Measurements from ENCODE around the gene ZFYVE1.
"Not testable (repeated sequence)": the region's sequence is repeated elsewhere in the genome, so short reads cannot be mapped to it uniquely, and the experiment has no call there.

The ZFYVE1 gene

GRCh38 chr14:73026845-73027542 lies at the start of gene ZFYVE1:
Gene ZFYVE1 (minus strand): TSS chr14:73027106. CDS start chr14:73024508, 2,598 bp downstream.
- Mint-ChIP-seq H3K36me3 (peaks cover 12% of the 10 kb centered on the region), H3K27ac (peak within 1 kb of the TSS; percentile 86), H3K4me3 (peak within 1 kb of the TSS; percentile 92), H3K4me1 (peaks cover 46% of the 10 kb centered on the region), H3K27me3 (no peaks in the 10 kb centered on the region), H3K9me3 (no peaks in the 10 kb centered on the region)

- no peaks in the 10 kb centered on the region for H3K9me3 Mint-ChIP-seq
- peaks cover 8% of the 10 kb centered on the region for H3K36me3 Mint-ChIP-seq
- no peak overlapping the region for H3K27ac Mint-ChIP-seq
- no peaks in the 10 kb centered on the region for H3K27me3 Mint-ChIP-seq
- peaks cover 50% of the 10 kb centered on the region for H3K4me1 Mint-ChIP-seq
- H3K4me3 Mint-ChIP-seq = no peak overlapping the region
Measured at GRCh38 chr14:73069585-73069984, 42.7 kb upstream of the ZFYVE1 start.

GRCh38 chr14:73058922-73059673 lies 32.2 kb upstream of the ZFYVE1 start:
- peaks cover 15% of the 10 kb centered on the region for H3K36me3 Mint-ChIP-seq
- H3K4me1 Mint-ChIP-seq = peaks cover 47% of the 10 kb centered on the region
- no peak overlapping the region for H3K4me3 Mint-ChIP-seq
- H3K9me3 Mint-ChIP-seq = no peaks in the 10 kb centered on the region
- H3K27ac Mint-ChIP-seq = no peak overlapping the region
- no peaks in the 10 kb centered on the region for H3K27me3 Mint-ChIP-seq

GRCh38 chr14:73058224-73058921 lies 31.5 kb upstream of the ZFYVE1 start, which contains the start of gene RBM25:
Gene RBM25 (plus strand): TSS chr14:73058534. CDS start chr14:73071642, 13,108 bp downstream.
- Mint-ChIP-seq H3K4me1 (peaks cover 39% of the 10 kb centered on the region), H3K4me3 (no peak within 1 kb of the TSS), H3K9me3 (no peaks in the 10 kb centered on the region), H3K27me3 (no peaks in the 10 kb centered on the region), H3K27ac (no peak within 1 kb of the TSS), H3K36me3 (peaks cover 10% of the 10 kb centered on the region)

- H3K4me3 Mint-ChIP-seq = no peak overlapping the region
- H3K9me3 Mint-ChIP-seq = no peaks in the 10 kb centered on the region
- peaks cover 35% of the 10 kb centered on the region for H3K4me1 Mint-ChIP-seq
- peaks cover 10% of the 10 kb centered on the region for H3K36me3 Mint-ChIP-seq
- no peaks in the 10 kb centered on the region for H3K27me3 Mint-ChIP-seq
- no peak overlapping the region for H3K27ac Mint-ChIP-seq
Measured at GRCh38 chr14:73057944-73058223, 31.0 kb upstream of the ZFYVE1 start.

GRCh38 chr14:73055251-73055650 lies 28.3 kb upstream of the ZFYVE1 start:
- H3K4me3 Mint-ChIP-seq = no peak overlapping the region
- H3K27ac Mint-ChIP-seq = no peak overlapping the region
- peaks cover 9% of the 10 kb centered on the region for H3K4me1 Mint-ChIP-seq
- H3K9me3 Mint-ChIP-seq = no peaks in the 10 kb centered on the region
- no peaks in the 10 kb centered on the region for H3K27me3 Mint-ChIP-seq
- H3K36me3 Mint-ChIP-seq = peaks cover 4% of the 10 kb centered on the region

GRCh38 chr14:73049428-73049827 lies 22.5 kb upstream of the ZFYVE1 start:
- Mint-ChIP-seq H3K9me3 (no peaks in the 10 kb centered on the region), H3K27me3 (no peaks in the 10 kb centered on the region), H3K4me3 (no peak overlapping the region), H3K36me3 (no peaks in the 10 kb centered on the region), H3K4me1 (no peaks in the 10 kb centered on the region), H3K27ac (no peak overlapping the region)

- H3K4me1 Mint-ChIP-seq = no peaks in the 10 kb centered on the region
- no peaks in the 10 kb centered on the region for H3K36me3 Mint-ChIP-seq
- H3K4me3 Mint-ChIP-seq = no peak overlapping the region
- H3K27ac Mint-ChIP-seq = no peak overlapping the region
- H3K9me3 Mint-ChIP-seq = no peaks in the 10 kb centered on the region
- H3K27me3 Mint-ChIP-seq = no peaks in the 10 kb centered on the region
Measured at GRCh38 chr14:73047808-73048207, 20.9 kb upstream of the ZFYVE1 start.

GRCh38 chr14:73036706-73037450 lies 10.0 kb upstream of the ZFYVE1 start:
- not testable (repeated sequence) for H3K27ac Mint-ChIP-seq, H3K4me3 Mint-ChIP-seq, H3K36me3 Mint-ChIP-seq, H3K4me1 Mint-ChIP-seq, H3K27me3 Mint-ChIP-seq, H3K9me3 Mint-ChIP-seq

- no peaks in the 10 kb centered on the region for H3K27me3 Mint-ChIP-seq
- no peaks in the 10 kb centered on the region for H3K9me3 Mint-ChIP-seq
- peaks cover 37% of the 10 kb centered on the region for H3K4me1 Mint-ChIP-seq
- peaks cover 9% of the 10 kb centered on the region for H3K36me3 Mint-ChIP-seq
- no peak overlapping the region for H3K27ac Mint-ChIP-seq
- H3K4me3 Mint-ChIP-seq = peak overlapping the region; percentile 92
Measured at GRCh38 chr14:73027984-73028383, 1.1 kb upstream of the ZFYVE1 start.

- Mint-ChIP-seq H3K4me3 (peak overlapping the region; percentile 92), H3K27me3 (no peaks in the 10 kb centered on the region)
Measured at GRCh38 chr14:73027546-73027945, 640 bp upstream of the ZFYVE1 start.

GRCh38 chr14:73026243-73026844 lies 562 bp downstream of the ZFYVE1 start:
- peak overlapping the region; percentile 86 for H3K27ac Mint-ChIP-seq

More at GRCh38 chr14:73027546-73027945, 640 bp upstream of the ZFYVE1 start:
- Mint-ChIP-seq H3K27ac (peak overlapping the region; percentile 81), H3K9me3 (no peaks in the 10 kb centered on the region), H3K4me1 (peaks cover 41% of the 10 kb centered on the region), H3K36me3 (peaks cover 12% of the 10 kb centered on the region)

GRCh38 chr14:73025544-73025943 lies 1.4 kb downstream of the ZFYVE1 start:
- peaks cover 53% of the 10 kb centered on the region for H3K4me1 Mint-ChIP-seq
- no peaks in the 10 kb centered on the region for H3K27me3 Mint-ChIP-seq
- H3K27ac Mint-ChIP-seq = no peak overlapping the region
- no peaks in the 10 kb centered on the region for H3K9me3 Mint-ChIP-seq
- H3K4me3 Mint-ChIP-seq = peak overlapping the region; percentile 30
- peaks cover 14% of the 10 kb centered on the region for H3K36me3 Mint-ChIP-seq

More at GRCh38 chr14:73026243-73026844, 562 bp downstream of the ZFYVE1 start:
- peaks cover 14% of the 10 kb centered on the region for H3K36me3 Mint-ChIP-seq
- H3K9me3 Mint-ChIP-seq = no peaks in the 10 kb centered on the region
- peaks cover 53% of the 10 kb centered on the region for H3K4me1 Mint-ChIP-seq
- H3K4me3 Mint-ChIP-seq = peak overlapping the region; percentile 92
- no peaks in the 10 kb centered on the region for H3K27me3 Mint-ChIP-seq

GRCh38 chr14:73022051-73022450 lies 4.9 kb downstream of the ZFYVE1 start:
- Mint-ChIP-seq H3K27me3 (no peaks in the 10 kb centered on the region), H3K27ac (no peak overlapping the region), H3K36me3 (peaks cover 16% of the 10 kb centered on the region), H3K9me3 (no peaks in the 10 kb centered on the region), H3K4me1 (peaks cover 57% of the 10 kb centered on the region), H3K4me3 (peak overlapping the region; percentile 21)

- not testable (repeated sequence) for H3K27me3 Mint-ChIP-seq, H3K4me3 Mint-ChIP-seq, H3K27ac Mint-ChIP-seq, H3K9me3 Mint-ChIP-seq
- H3K4me1 Mint-ChIP-seq = peaks cover 41% of the 10 kb centered on the region
- H3K36me3 Mint-ChIP-seq = peaks cover 18% of the 10 kb centered on the region
Measured at GRCh38 chr14:73016011-73016410, 10.9 kb downstream of the ZFYVE1 start.

Measured in activated naive CD4-positive, alpha-beta T cell treated with anti-CD3 and anti-CD28 coated beads, Interleukin-2, amount 50 U/mL, for 24 hours (primary cell).